Activated T-helper 1 cell treated with Interleukin-2 at 50 U/mL for 16 hours (primary cell): ENCODE data around the gene RPL5.

Experiments used
- DNase-seq: peaks from one replicate; pipeline ENCODE4 v3.0.0-alpha.2; 2020; ENCODE audit warnings: low read depth

The RPL5 gene

DNA sequence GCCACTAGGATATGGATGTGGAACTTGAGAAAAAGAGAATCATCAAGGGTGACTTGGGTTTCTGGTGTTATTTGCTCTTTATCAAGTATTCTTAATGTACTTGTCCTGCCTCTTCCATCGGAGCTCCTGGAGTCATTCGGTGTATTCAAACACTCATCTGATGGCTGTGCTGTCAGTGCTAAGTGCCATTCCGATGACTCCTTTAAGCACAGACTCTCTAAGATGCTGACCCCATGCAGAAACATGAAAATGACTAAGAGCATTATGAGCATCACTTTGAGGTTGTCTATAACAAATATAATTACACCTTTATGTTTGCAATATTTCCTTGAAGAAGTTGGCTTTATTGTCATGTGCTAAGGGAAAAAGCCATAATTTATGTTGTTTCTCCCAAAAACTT, 11.3 kb upstream of the RPL5 start:
- DNase-seq = no peak

GRCh38 chr1:92822879-92823278, 9.0 kb upstream of the RPL5 start:
- DNase-seq = no peak

DNA sequence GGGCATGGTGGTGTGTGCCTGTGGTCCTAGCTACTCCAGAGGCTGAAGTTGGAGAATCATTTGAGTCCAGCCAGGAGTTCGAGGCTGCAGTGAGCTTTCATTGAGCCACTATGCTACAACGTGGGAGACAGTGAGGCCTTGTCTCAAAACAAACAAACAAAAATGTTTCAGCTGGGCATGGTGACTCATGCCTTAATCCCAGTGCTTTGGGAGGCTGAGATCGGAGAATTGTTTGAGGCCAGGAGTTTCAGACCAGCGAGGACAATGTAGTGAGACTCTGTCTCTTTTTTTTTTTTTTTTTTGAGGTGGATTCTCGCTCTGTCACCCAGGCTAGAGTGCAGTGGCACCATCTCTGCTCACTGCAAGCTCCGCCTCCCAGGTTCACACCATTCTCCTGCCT, 5.0 kb upstream of the RPL5 start:
- DNase-seq = no peak

DNA sequence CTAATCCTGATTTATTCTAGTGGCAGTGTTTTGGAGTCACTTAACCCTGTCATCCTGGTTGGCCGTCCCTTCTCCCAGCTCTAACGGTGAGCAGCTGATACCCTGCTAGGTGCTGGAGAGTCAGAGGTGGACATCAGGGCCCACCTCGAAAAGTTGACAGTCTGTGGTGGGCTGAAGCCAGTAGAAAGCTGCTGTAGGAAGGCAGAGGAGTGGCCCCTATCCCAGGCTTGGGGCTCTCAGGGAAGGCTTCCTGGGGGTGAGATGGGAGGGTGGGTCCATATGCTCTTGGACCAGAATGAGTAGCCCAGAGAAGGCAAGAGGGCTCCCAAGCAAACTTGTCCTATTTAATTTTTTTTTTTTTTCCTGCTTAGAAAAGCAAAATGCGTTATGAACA, 475 bp upstream of the RPL5 start:
- DNase-seq = no peak

DNA sequence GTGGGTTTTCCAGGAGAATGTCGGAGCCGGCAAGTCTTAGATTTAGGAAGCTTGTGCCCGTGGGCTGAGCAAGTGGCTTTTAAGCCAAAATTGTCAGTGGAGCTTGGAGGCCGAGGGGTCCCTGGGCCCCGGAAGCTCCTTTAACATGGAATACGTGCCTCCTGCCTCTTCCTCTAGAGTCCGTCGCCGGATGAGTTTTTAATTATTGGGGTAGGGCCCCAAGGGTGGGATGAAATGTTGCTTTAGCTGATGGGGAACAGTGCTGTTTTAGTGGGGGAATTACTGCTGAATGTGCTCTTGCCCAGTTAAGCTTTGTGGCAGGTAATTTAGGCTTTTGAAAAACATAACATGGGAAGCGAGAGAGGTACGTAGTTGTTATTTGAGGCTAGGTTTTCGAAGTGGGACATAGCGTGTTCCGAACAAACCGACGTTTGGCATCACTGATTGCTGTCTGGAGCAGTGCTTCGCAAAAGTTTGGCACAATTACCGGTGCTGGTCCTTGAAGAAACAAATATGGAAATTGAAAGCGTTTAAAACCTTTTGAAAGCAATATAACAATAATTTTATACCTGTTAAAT, 786 bp downstream of the RPL5 start:
- no peak for DNase-seq

- no peak for DNase-seq
Measured at GRCh38 chr1:92833840-92834239, 2.0 kb downstream of the RPL5 start.

DNA sequence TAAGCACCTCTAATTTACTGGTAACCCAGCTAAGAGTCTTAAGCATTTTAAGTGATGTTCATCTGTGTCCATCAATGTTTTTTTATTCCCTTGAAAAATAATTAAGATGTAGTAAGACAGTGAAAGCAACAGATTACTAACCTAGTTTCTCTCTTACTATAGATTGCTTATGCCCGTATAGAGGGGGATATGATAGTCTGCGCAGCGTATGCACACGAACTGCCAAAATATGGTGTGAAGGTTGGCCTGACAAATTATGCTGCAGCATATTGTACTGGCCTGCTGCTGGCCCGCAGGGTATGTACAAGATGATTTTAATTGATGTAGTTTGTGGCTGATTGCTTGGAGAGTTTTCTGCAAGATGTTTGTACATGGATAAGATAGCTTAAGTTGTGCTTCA, 2.8 kb downstream of the RPL5 start:
- DNase-seq = no peak

- no peak for DNase-seq
Measured at GRCh38 chr1:92837062-92837461, 5.2 kb downstream of the RPL5 start.

- DNase-seq = no peak
Measured at GRCh38 chr1:92838519-92838918, 6.7 kb downstream of the RPL5 start.

DNA sequence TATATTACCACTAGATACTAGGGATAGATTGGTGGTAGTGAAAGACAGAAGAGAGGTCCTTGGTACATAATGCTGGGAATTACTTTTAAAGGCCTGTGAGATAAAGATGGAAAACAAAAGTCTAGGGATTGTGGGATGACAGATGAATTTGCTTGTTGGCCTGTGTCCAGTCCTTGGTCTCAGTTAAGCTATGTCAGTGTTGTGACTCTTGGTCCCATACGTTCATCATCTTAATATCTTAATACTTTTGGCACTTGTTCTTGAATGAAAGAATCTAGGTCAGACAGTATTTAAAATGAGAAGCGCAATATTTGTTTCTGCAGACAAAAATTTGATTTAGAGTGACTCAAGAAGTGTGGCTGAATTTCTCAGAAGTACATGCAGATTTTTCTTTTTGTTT, 7.6 kb downstream of the RPL5 start:
- DNase-seq = no peak

DNA sequence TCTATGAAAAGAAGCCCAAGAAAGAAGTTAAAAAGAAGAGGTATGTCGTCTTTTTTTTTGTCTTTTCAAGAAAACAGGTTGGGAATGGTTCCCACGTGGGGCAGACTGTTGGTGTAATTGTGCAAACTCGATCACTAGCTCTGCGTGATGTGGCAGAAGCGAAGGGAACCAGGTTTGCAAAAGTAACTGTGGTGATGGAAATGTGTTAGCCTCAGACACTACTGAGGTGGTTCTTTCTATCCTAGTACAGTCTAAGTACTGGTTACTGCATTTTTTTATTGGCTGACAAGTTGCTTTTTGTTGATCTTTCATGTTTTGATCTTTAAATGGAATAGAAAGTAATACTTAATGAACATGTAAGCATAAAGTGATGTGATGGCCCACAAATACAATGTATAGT, 8.8 kb downstream of the RPL5 start:
- no peak for DNase-seq

GRCh38 chr1:92842082-92843045, 10.5 kb downstream of the RPL5 start:
- no peak for DNase-seq

- no peak for DNase-seq
Measured at GRCh38 chr1:92843046-92843423, 11.2 kb downstream of the RPL5 start.

- DNase-seq = no peak
Measured at GRCh38 chr1:92843429-92844352, 11.9 kb downstream of the RPL5 start.

DNA sequence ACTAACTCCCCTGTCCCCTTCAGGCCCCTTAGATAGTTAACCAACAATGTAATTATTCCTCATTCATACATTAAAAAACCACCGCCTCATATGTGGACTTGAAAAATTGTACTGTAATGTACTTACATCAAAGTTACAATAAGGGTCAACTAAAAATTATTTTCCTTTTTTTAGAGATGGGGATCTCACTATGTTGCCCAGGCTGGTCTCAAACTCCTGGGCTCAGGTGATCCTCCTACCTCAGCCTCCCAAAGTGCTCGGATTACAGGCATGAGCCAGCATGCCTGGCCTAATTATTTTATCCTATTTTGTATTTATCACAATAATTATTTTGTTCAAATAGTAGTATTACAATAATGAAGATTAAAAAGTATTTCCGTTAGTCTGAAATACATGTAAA, 12.6 kb downstream of the RPL5 start:
- DNase-seq = no peak

- DNase-seq = no peak
Measured at GRCh38 chr1:92845908-92846307, 14.1 kb downstream of the RPL5 start.

GRCh38 chr1:92848201-92848600, 16.4 kb downstream of the RPL5 start:
- no peak for DNase-seq

GRCh38 chr1:92850019-92850418, 18.2 kb downstream of the RPL5 start:
- no peak for DNase-seq

DNA sequence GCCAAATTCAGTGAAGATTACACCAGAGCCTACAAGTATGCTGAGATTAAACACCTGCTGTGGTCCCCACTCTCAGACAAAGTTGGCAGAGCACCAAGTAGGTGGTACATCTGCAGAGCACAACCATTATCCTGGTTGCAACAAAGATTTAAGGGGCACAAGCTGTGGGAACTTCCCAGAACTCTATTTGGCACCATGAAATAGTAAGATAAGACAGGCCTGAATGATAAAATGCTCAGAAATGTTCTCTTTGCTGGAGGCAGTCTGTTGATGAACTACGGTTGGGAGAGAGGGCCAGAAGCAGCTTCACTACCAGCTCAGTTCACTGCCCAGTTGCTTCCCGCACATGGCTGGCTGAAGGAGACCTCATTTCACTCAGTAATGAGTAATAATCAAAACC, 19.9 kb downstream of the RPL5 start:
- no peak for DNase-seq

GRCh38 chr1:92853299-92853698, 21.5 kb downstream of the RPL5 start:
- DNase-seq = no peak

DNA sequence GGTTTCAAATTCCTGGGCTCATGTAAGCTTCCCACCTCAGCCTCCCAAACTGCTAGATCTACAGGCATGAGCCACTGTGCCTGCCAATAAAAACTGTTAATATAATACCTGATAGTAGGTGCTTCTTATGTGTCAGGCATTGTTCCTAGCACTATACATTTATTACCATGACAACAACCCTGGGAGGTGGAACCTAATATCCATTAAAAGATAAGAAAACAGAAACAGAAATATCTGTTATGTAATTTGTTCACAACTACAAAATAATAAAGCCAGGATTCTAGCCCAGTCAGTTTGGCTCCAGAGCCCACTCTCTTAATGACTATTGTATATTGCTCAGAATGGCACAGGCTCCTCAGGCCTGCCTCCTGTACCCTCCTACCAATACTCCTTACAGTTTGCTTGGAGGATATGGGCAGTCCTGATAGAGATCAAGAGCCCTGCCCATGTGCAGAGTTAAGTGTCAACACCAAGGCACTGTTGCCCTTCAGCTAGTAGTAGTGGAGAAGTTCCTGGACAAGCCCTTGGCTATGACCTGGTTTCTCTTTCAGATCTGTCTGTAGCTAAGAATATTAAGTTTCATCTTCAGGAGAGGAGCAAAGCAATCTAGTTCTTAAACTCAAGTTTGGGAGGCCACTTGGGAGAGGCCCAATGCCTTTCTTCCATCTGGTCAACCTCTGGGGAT, 22.4 kb downstream of the RPL5 start:
- DNase-seq = no peak

- no peak for DNase-seq
Measured at GRCh38 chr1:92855236-92855635, 23.4 kb downstream of the RPL5 start.
